K562 (cell line): ENCODE results near the gene NKIRAS1. TPM values are rescaled to one million over a fixed set of nuclear protein-coding genes. Genes with fewer than 3 reads are reported as not detected.

Experiments used
- ATAC-seq: fragments of 200-7000 bp; cut with Tn5 transposase; 3 replicates; pipeline ENCODE4 v1.9.1; 2020; ENCODE audit warnings: moderate library complexity
- BruUV-seq: library from RNA; stranded (reverse); fragments of 400-500 nt; replicated peaks from 2 replicates; lab custom pipeline; 2021; lab: Mats Ljungman, UMichigan
- CTCF ChIA-PET: fragments of 300-600 bp; formaldehyde crosslinking; extraction: SDS; loops from one replicate; lab custom pipeline; 2021; ENCODE audit warnings: low intra/inter-chr PET ratio; lab: Yijun Ruan, JAX
- POLR2A ChIA-PET: fragments of 300-600, 350-650 bp; sonication (Branson Sonifier 250); formaldehyde crosslinking; extraction: SDS; loops from one replicate; lab custom pipeline; 2021; ENCODE audit warnings: antibody characterized with exemption, inconsistent platforms; lab: Yijun Ruan, JAX
- DNase-seq, 4 experiments: peaks; one replicate each; pipeline versions ENCODE4 v3.0.0 to v3.0.0-alpha.2; 2011 to 2018; ENCODE audit warnings: low spot score in 3 of 4, mixed read lengths in 3 of 4; ENCODE audit errors: extremely low read depth in 1 of 4
- FAIRE-seq: peaks from 2 replicates; lab custom pipeline; 2011; peaks lifted over from hg19 to GRCh38; lab: Jason Lieb, UNC
- H2AFZ ChIP-seq: 2 replicates; pipeline ENCODE4 v1.6.0; 2011; ENCODE audit warnings: low read depth, low read length, control low read depth, inconsistent platforms
- H3K27ac ChIP-seq: fragments of 200-600 bp; 3 replicates; pipeline ENCODE4 v1.8.0; 2011; ENCODE audit warnings: low read depth, mild to moderate bottlenecking, control low read depth, inconsistent platforms, low read length, moderate library complexity, mixed read lengths; ENCODE audit errors: extremely low read depth
- H3K27me3 ChIP-seq, 2 experiments: fragments of 300-600 bp in 1 of 2; 2 replicates in 1 of 2; 3 replicates in 1 of 2; pipeline versions ENCODE4 v1.6.0 to v1.8.0; 2011; ENCODE audit warnings: inconsistent platforms in 2 of 2, low read length in 2 of 2, mild to moderate bottlenecking in 1 of 2, mixed read lengths in 1 of 2, moderate library complexity in 1 of 2; ENCODE audit not compliant: control insufficient read depth in 2 of 2, insufficient read depth in 2 of 2
- H3K36me3 ChIP-seq: fragments of 300-600 bp; 3 replicates; pipeline ENCODE4 v1.8.0; 2011; ENCODE audit warnings: mild to moderate bottlenecking, low read length, inconsistent platforms; ENCODE audit not compliant: control insufficient read depth, insufficient read depth
- H3K4me1 ChIP-seq, 2 experiments: fragments of 200-600 bp in 1 of 2; replicated peaks in 1 of 2; 2 replicates in 1 of 2; 3 replicates in 1 of 2; pipeline versions ENCODE4 v1.5.1 to v1.8.0; 2011; ENCODE audit warnings: inconsistent platforms in 2 of 2, low read length in 2 of 2, mild to moderate bottlenecking in 1 of 2, mixed read lengths in 1 of 2, moderate library complexity in 1 of 2; ENCODE audit not compliant: control insufficient read depth in 2 of 2, insufficient read depth in 2 of 2
- H3K4me2 ChIP-seq: 2 replicates; pipeline ENCODE4 v1.6.1; 2011; ENCODE audit warnings: low read length, control low read depth, inconsistent platforms, mixed read lengths; ENCODE audit not compliant: insufficient read depth
- H3K4me3 ChIP-seq: fragments of 200-600 bp; sonication (generic), shearing (Covaris generic); 2 replicates; pipeline ENCODE4 v1.5.1; 2016; ENCODE audit warnings: control low read depth, inconsistent platforms
- H3K79me2 ChIP-seq: fragments of 200-600 bp; 3 replicates; pipeline ENCODE4 v1.8.0; 2011; ENCODE audit warnings: low read length, inconsistent platforms; ENCODE audit not compliant: control insufficient read depth, insufficient read depth
- H3K9ac ChIP-seq, 2 experiments: 2 replicates each; pipeline versions ENCODE4 v1.6.0 to v1.6.1; 2011; ENCODE audit warnings: low read depth in 2 of 2, low read length in 2 of 2, control low read depth in 1 of 2, inconsistent platforms in 1 of 2, mild to moderate bottlenecking in 1 of 2, mixed read lengths in 1 of 2; ENCODE audit not compliant: insufficient read depth in 1 of 2
- H3K9me1 ChIP-seq: one replicate; pipeline ENCODE4 v1.6.0; 2011; ENCODE audit warnings: inconsistent platforms, mild to moderate bottlenecking, low read length, moderate library complexity; ENCODE audit not compliant: control insufficient read depth, insufficient read depth
- H3K9me3 ChIP-seq: replicated peaks from 2 replicates; pipeline ENCODE4 v1.5.1; 2011; ENCODE audit warnings: low read depth, low read length, inconsistent platforms; ENCODE audit not compliant: control insufficient read depth, insufficient read depth
- H4K20me1 ChIP-seq: replicated peaks from 2 replicates; pipeline ENCODE4 v1.6.1; 2011; ENCODE audit warnings: low read length, inconsistent platforms, mixed read lengths; ENCODE audit not compliant: control insufficient read depth, insufficient read depth
- HMG20A ChIP-seq: fragments of 450-650 bp; formaldehyde crosslinking; conservative IDR thresholded peaks from 2 replicates; pipeline ENCODE4 v1.4.0; 2020; ENCODE audit warnings: mild to moderate bottlenecking, mixed read lengths
- HMGN3 ChIP-seq: IDR thresholded peaks from 2 replicates; pipeline ENCODE4 v1.6.1; 2011; ENCODE audit warnings: borderline replicate concordance, low read depth, mild to moderate bottlenecking, mixed read lengths, low read length; ENCODE audit not compliant: insufficient read length; ENCODE audit errors: extremely low read depth
- NFIC ChIP-seq: fragments of 450-650 bp; IDR thresholded peaks from 2 replicates; pipeline ENCODE4 v1.6.1; 2017; ENCODE audit warnings: mild to moderate bottlenecking, inconsistent platforms
- ZNF124 ChIP-seq: sonication (generic); formaldehyde crosslinking; IDR thresholded peaks from 2 replicates; pipeline ENCODE4 v1.8.1; 2022; ENCODE audit warnings: missing genetic modification reagents
- ZNF586 ChIP-seq: fragments of 450-650 bp; formaldehyde crosslinking; conservative IDR thresholded peaks from 2 replicates; pipeline ENCODE4 v1.4.0; 2020; ENCODE audit warnings: mild to moderate bottlenecking, moderate library complexity
- WGBS: fragments of 100-300 bp; shearing (Covaris generic); methylation state at CpG from one replicate; pipeline ENCODE4 v1.1.6; 2016; ENCODE audit warnings: low coverage, mixed read lengths; ENCODE audit not compliant: insufficient coverage; ENCODE audit errors: missing lambda C conversion rate; 5-methylcytosine and 5-hydroxymethylcytosine counted together
- in situ Hi-C: fragments of 300-500 bp; cut with MboI; formaldehyde crosslinking; loops from 4 replicates; pipeline ENCODE4 v1.15.0; 2018; ENCODE audit warnings: inconsistent platforms, mixed read lengths
- intact Hi-C: fragments of 100-400 bp; cut with micrococcal nuclease; formaldehyde crosslinking; loops from 2 replicates; pipeline ENCODE4 v1.14.2; 2022
- polyA plus RNA-seq, 8 experiments: library from polyadenylated mRNA; depleted of rRNA in 4 of 8; stranded (reverse) in 5 of 8; unstranded in 3 of 8; fragments of >200 nt; fragmentation: Nextera tagmentation in 2 of 8; fragmentation: Illumina TruSeq in 1 of 8; extraction: Ambion mirVana in 2 of 8; extraction: Trizol in 1 of 8; gene quantifications; 2 replicates each; pipeline versions ENCODE4 v1.2.1 to v1.2.3, GENCODE V29; 2011 to 2014; ENCODE audit warnings: inconsistent platforms in 1 of 8, missing spikeins in 1 of 8
- total RNA-seq, 7 experiments: library from RNA; depleted of rRNA in 6 of 7; stranded (reverse); fragments of >200 nt in 6 of 7; fragmentation: Illumina TruSeq in 2 of 7; extraction: Trizol in 2 of 7; gene quantifications; 2 replicates each; pipeline versions ENCODE4 v1.2.1 to v1.2.3, GENCODE V29; 2011 to 2021; ENCODE audit warnings: low replicate concordance in 1 of 7

Gene NKIRAS1
- total and polyA plus RNA-seq, 9 of the 15 experiments (the other 6 are each of a cell fraction or from before 2014, with no cell fraction given) = 5.1 to 10.3 (median 6.3) TPM

- no peak overlapping the region for H2AFZ ChIP-seq
- H3K36me3 ChIP-seq = no peaks in the 10 kb centered on the region
- ATAC-seq (no peak), DNase-seq (no peak), FAIRE-seq (no peak)
- peak; percentile 43 for TF ChIP-seq NFIC
- no peak for TF ChIP-seq ZNF586
- no peak for TF ChIP-seq HMG20A (CRISPR knock-in tag)
- no peak for TF ChIP-seq ZNF124 (CRISPR knock-in tag)
- TF ChIP-seq HMGN3 = no peak
- no peaks in the 10 kb centered on the region for H3K27me3 ChIP-seq
- no peak overlapping the region for H3K9ac ChIP-seq
- WGBS = 63% methylated on average over 2 of the region's 2 CpGs
- in situ Hi-C loops = no loop called here
- peaks cover 14 to 41% of the 10 kb centered on the region in 2 experiments for H3K4me1 ChIP-seq
- no peaks in the 10 kb centered on the region for H3K9me3 ChIP-seq
- no peak overlapping the region for H3K4me3 ChIP-seq
- intact Hi-C loops = loop anchor here (5.0 to 10.0 kb wide), 2 partner anchors 41 to 144 kb away; partner anchors contain the start of gene UBE2E1
- no peaks in the 10 kb centered on the region for H4K20me1 ChIP-seq
- no peak overlapping the region for H3K4me2 ChIP-seq
- POLR2A ChIA-PET = interaction anchor here (1.3 to 3.9 kb wide), 2 partner anchors 9 to 32 kb away, joined by 5 to 11 read pairs; partner anchors contain the start of genes NKIRAS1 and RPL15
- no peaks in the 10 kb centered on the region for H3K79me2 ChIP-seq
- H3K9me1 ChIP-seq = no peaks in the 10 kb centered on the region
- CTCF ChIA-PET = no interaction called here
- BruUV-seq = no TSS peak
- no peak overlapping the region for H3K27ac ChIP-seq
Observed at GRCh38 chr3:23948761-23949160, 32.0 kb upstream of the NKIRAS1 start.
